ENCODE results near the gene EI24. TPM values are rescaled to one million over a fixed set of nuclear protein-coding genes. Genes with fewer than 3 reads are reported as not detected.

Gene EI24
- total RNA-seq, 1 experiment from 2014 or later = 151 TPM

DNA sequence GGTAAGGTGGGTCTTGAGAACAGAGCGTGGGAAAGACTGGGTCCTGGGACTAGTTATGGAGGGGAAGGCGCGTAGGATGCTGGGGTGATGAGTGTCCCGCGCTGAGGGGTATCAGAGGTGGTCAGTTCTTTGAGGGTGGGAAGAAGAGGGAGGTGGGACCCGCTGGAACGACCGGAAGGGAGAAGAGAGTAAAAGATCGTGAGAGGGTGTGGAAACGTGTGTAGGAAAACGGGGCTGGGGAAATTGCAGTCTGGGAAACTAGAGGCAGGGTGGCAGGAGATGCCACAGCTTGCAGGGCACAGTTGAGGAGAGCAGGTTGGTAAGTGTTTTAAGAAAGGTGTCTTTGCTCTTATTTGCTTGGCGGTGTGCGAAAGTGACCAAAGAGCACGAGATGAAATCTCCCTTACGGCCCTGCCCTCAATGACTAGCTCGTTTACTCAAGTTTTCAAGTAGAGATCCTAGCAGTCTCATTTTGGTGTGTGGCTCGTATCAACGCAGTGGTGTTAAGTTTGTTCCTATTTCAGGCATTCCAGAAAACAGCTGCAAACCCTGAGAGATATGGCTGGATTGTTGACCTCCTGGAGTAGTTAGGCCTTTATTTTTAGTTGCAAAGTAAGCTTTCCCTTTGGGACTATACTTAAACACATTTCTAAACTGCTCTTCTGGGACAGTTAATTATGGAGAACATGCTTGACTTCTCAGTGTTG, 24.0 kb downstream of the EI24 start:
- Histone ChIP-seq H3K27ac (ENCODE audit: insufficient read length, low read depth, low read length) (no peak overlapping the region), H3K4ac (ENCODE audit: low read depth, low read length) (no peak overlapping the region), H3K79me1 (ENCODE audit: insufficient read depth, low read depth, low read length, poor library complexity, severe bottlenecking) (no peaks in the 10 kb centered on the region), H4K8ac (replicated peaks; ENCODE audit: insufficient read length, low read depth, low read length) (no peak overlapping the region), H3K79me2 (ENCODE audit: insufficient read depth, low read length) (peaks cover 15% of the 10 kb centered on the region; the same call in 1 of the 2 replicates), H2BK120ac (ENCODE audit: low read depth, low read length, poor library complexity, severe bottlenecking) (no peak overlapping the region), H3K9ac (ENCODE audit: extremely low read depth, insufficient read length, low read length) (peak overlapping the region; percentile 79), H3K23me2 (ENCODE audit: insufficient read length, low read depth, low read length, poor library complexity, severe bottlenecking) (peaks cover 4% of the 10 kb centered on the region), H3K4me2 (ENCODE audit: insufficient read depth, insufficient read length, low read length) (peak overlapping the region; percentile 79), H3K4me1 (ENCODE audit: insufficient read depth, low read length) (no peaks in the 10 kb centered on the region), H2BK12ac (ENCODE audit: insufficient read length, low read depth, low read length) (no peak overlapping the region), H4K5ac (ENCODE audit: insufficient read length, low read depth, low read length) (no peak overlapping the region), H4K20me1 (ENCODE audit: control insufficient read depth, insufficient read depth, insufficient read length) (no peaks in the 10 kb centered on the region), H2AK5ac (ENCODE audit: insufficient read length, low read length) (no peak overlapping the region), H2BK15ac (ENCODE audit: low read depth, low read length) (no peak overlapping the region), H3K18ac (ENCODE audit: insufficient read length, low read depth, low read length) (no peak overlapping the region), H3K9me3 (ENCODE audit: control insufficient read depth, low read depth, low read length) (no peaks in the 10 kb centered on the region), H2AFZ (ENCODE audit: low read length) (no peak overlapping the region), H3T11ph (ENCODE audit: low read length) (no peak overlapping the region), H3K23ac (ENCODE audit: insufficient read length, low read depth, low read length) (no peak overlapping the region), H4K91ac (ENCODE audit: insufficient read length, low read depth, low read length) (no peak overlapping the region), H3K14ac (ENCODE audit: insufficient read depth, low read length) (peak overlapping the region; percentile 69; the same call in 1 of the 2 replicates), H2BK5ac (ENCODE audit: insufficient read length, low read length) (no peak overlapping the region), H2BK20ac (ENCODE audit: low read depth, low read length, poor library complexity, severe bottlenecking) (no peak overlapping the region), H3K56ac (ENCODE audit: insufficient read length, low read depth, low read length) (no peak overlapping the region), H3K27me3 (ENCODE audit: insufficient read depth, low read length) (no peaks in the 10 kb centered on the region)
- WGBS (ENCODE audit: extremely low coverage, insufficient read length, low lambda C conversion rate) = no CpG with 5 or more reads among the region's 18 CpGs
- peaks cover 12 to 19% of the 10 kb centered on the region in 2 experiments for H3K4me1 Mint-ChIP-seq
- peak overlapping the region; percentile 86 to 96 (median 96) for H3K27ac Mint-ChIP-seq
- no peaks in the 10 kb centered on the region; a peak in 1 of 5 replicates for H3K9me3 Mint-ChIP-seq
- H3K36me3 Mint-ChIP-seq (ENCODE audit: insufficient read depth in 1 of 3, low read depth in 3 of 3) = peaks cover 10 to 28% (median 23%) of the 10 kb centered on the region in 3 experiments
- H3K4me3 Mint-ChIP-seq = peak overlapping the region; percentile 99 to 100
- H3K27me3 Mint-ChIP-seq (ENCODE audit: low read depth) = no peaks in the 10 kb centered on the region
- TF ChIP-seq, protein P1, sequence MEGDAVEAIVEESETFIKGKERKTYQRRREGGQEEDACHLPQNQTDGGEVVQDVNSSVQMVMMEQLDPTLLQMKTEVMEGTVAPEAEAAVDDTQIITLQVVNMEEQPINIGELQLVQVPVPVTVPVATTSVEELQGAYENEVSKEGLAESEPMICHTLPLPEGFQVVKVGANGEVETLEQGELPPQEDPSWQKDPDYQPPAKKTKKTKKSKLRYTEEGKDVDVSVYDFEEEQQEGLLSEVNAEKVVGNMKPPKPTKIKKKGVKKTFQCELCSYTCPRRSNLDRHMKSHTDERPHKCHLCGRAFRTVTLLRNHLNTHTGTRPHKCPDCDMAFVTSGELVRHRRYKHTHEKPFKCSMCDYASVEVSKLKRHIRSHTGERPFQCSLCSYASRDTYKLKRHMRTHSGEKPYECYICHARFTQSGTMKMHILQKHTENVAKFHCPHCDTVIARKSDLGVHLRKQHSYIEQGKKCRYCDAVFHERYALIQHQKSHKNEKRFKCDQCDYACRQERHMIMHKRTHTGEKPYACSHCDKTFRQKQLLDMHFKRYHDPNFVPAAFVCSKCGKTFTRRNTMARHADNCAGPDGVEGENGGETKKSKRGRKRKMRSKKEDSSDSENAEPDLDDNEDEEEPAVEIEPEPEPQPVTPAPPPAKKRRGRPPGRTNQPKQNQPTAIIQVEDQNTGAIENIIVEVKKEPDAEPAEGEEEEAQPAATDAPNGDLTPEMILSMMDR (conservative IDR thresholded peaks at IDR 0.05) = no peak
- no peak for DNase-seq

Measured in H9 (cell line).